NB4 (cell line): Measurements from ENCODE around the gene TRIML2.

Source experiments
- CTCF ChIP-seq: IDR thresholded peaks from one replicate; pipeline ENCODE4 v1.5.1; 2012; ENCODE audit warnings: low read depth, low read length
- MYC ChIP-seq: IDR thresholded peaks from 2 replicates; pipeline ENCODE4 v1.6.1; 2011; ENCODE audit warnings: low read depth, low read length
- POLR2A ChIP-seq: IDR thresholded peaks from 2 replicates; pipeline ENCODE4 v1.6.1; 2011; ENCODE audit warnings: mild to moderate bottlenecking; ENCODE audit not compliant: insufficient read length; ENCODE audit errors: extremely low read depth

GRCh38 chr4:188092824-188093223 is 16.6 kb downstream of the TRIML2 start:
- TF ChIP-seq CTCF (no peak), POLR2A (no peak), MYC (no peak)
